Chondrocyte (in vitro differentiated cells): Measurements from ENCODE around the gene MACROD2. TPM values are rescaled to one million over a fixed set of nuclear protein-coding genes. Genes with fewer than 3 reads are reported as not detected.

Experiments
- DNase-seq: peaks from one replicate; pipeline ENCODE4 v3.0.0; 2021; ENCODE audit warnings: mixed read lengths, low spot score
- H3K27ac Mint-ChIP-seq: one replicate; pipeline ENCODE4 v1.8.0; 2021; ENCODE audit warnings: mild to moderate bottlenecking, moderate library complexity, mixed read lengths; ENCODE audit not compliant: unreplicated experiment
- H3K27me3 Mint-ChIP-seq: 2 replicates; pipeline ENCODE4 v1.8.0; 2021; ENCODE audit warnings: low read depth, mixed read lengths
- H3K36me3 Mint-ChIP-seq: 2 replicates; pipeline ENCODE4 v1.8.0; 2021; ENCODE audit warnings: low read depth, mixed read lengths
- H3K4me1 Mint-ChIP-seq: 2 replicates; pipeline ENCODE4 v1.8.0; 2021; ENCODE audit warnings: low read depth, mild to moderate bottlenecking, mixed read lengths
- H3K4me3 Mint-ChIP-seq: one replicate; pipeline ENCODE4 v1.8.0; 2021; ENCODE audit warnings: mild to moderate bottlenecking, moderate library complexity, mixed read lengths; ENCODE audit not compliant: unreplicated experiment
- H3K9me3 Mint-ChIP-seq: 2 replicates; pipeline ENCODE4 v1.8.0; 2021; ENCODE audit warnings: low read depth, mixed read lengths
- CTCF ChIP-seq: fragments of 200-600 bp; sonication (generic); IDR thresholded peaks from 2 replicates; pipeline ENCODE4 v1.5.0; 2021; ENCODE audit warnings: antibody characterized with exemption, mild to moderate bottlenecking, moderate library complexity
- total RNA-seq: library from RNA; stranded (reverse); gene quantifications from 3 replicates; pipeline ENCODE4 v1.2.1, GENCODE V29; 2021

MACROD2 gene
- total RNA-seq, 1 donor from 2014 or later: 3.2 TPM

- Mint-ChIP-seq H3K4me3 (no peak overlapping the region), H3K9me3 (peaks cover 2% of the 10 kb centered on the region), H3K27me3 (no peaks in the 10 kb centered on the region), H3K27ac (no peak overlapping the region), H3K36me3 (no peaks in the 10 kb centered on the region), H3K4me1 (no peaks in the 10 kb centered on the region)
- no peak for TF ChIP-seq CTCF
- DNase-seq: no peak
These were observed 492.9 kb downstream of the MACROD2 start for GRCh38 chr20:14488212-14488611.

GRCh38 chr20:14488756-14489479 is 493.6 kb downstream of the MACROD2 start:
- peaks cover 2% of the 10 kb centered on the region for H3K9me3 Mint-ChIP-seq

GRCh38 chr20:14489544-14489943 is 494.2 kb downstream of the MACROD2 start:
- H3K27me3 Mint-ChIP-seq: no peaks in the 10 kb centered on the region
- peaks cover 2% of the 10 kb centered on the region for H3K9me3 Mint-ChIP-seq
- H3K4me3 Mint-ChIP-seq: no peak overlapping the region
- no peak for TF ChIP-seq CTCF
- H3K4me1 Mint-ChIP-seq: no peaks in the 10 kb centered on the region
- no peak for DNase-seq
- no peaks in the 10 kb centered on the region for H3K36me3 Mint-ChIP-seq
- H3K27ac Mint-ChIP-seq: no peak overlapping the region

More at GRCh38 chr20:14488756-14489479, 493.6 kb downstream of the MACROD2 start:
- Mint-ChIP-seq H3K36me3 (no peaks in the 10 kb centered on the region), H3K4me3 (no peak overlapping the region), H3K27me3 (no peaks in the 10 kb centered on the region), H3K4me1 (no peaks in the 10 kb centered on the region), H3K27ac (no peak overlapping the region)
- no peak for TF ChIP-seq CTCF
- no peak for DNase-seq

GRCh38 chr20:14491436-14491835 is 496.1 kb downstream of the MACROD2 start:
- Mint-ChIP-seq H3K9me3 (peaks cover 5% of the 10 kb centered on the region), H3K36me3 (no peaks in the 10 kb centered on the region), H3K27ac (no peak overlapping the region), H3K27me3 (no peaks in the 10 kb centered on the region), H3K4me3 (no peak overlapping the region), H3K4me1 (no peaks in the 10 kb centered on the region)
- DNase-seq: no peak
- TF ChIP-seq CTCF: no peak

- Mint-ChIP-seq H3K9me3 (peaks cover 5% of the 10 kb centered on the region), H3K4me3 (no peak overlapping the region), H3K27me3 (no peaks in the 10 kb centered on the region), H3K27ac (no peak overlapping the region), H3K36me3 (no peaks in the 10 kb centered on the region), H3K4me1 (no peaks in the 10 kb centered on the region)
- no peak for TF ChIP-seq CTCF
- no peak for DNase-seq
These were observed 498.1 kb downstream of the MACROD2 start for GRCh38 chr20:14493408-14493807.
